CD4-positive, alpha-beta T cell treated with Interleukin-15 for 1 hour (primary cell): Measurements from ENCODE around the gene HRH2.

ENCODE experiments used
- DNase-seq: peaks from one replicate; pipeline ENCODE4 v3.0.0-alpha.2; 2020

HRH2 gene

DNA sequence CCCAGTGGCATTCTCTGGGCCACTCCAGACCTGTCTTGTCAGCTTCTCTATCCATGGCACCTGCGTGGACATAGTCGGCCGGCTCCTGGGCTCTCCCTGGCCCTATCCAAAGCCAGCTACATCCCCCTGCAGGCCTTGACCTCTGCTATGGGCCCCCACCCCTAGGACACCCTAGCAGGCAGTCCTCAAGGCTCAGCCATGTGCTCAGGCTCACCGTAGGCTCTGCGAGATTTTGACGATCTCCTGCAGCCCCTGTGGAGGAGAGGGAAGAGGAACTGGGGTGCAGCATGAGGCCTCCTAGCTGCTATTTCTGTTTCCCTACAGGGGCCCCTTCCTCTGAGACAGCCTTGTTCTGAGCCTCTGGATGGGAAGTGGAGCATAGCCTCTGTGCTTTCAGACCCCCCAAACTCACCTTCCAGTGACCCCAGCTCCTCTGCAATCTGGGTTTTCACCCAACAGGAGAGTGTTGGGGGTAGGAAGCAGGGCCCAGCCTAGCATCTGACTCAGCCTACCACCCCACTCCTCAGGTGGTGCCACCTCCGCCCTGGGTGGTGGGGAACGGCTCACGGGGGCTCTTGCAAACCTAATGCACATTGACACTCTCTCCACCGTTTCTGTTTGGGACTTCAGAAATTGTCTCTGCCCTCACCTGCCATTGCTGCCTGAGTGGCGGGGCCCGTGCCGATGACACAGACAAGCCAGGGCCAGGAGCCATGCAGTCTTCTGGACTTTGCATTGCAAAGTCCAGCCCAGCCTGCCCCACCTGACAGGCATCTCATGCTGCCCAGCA lies 36.7 kb downstream of the HRH2 start:
- DNase-seq: peak; percentile 27

GRCh38 chr5:175695161-175696126 lies 37.6 kb downstream of the HRH2 start:
- no peak for DNase-seq

DNA sequence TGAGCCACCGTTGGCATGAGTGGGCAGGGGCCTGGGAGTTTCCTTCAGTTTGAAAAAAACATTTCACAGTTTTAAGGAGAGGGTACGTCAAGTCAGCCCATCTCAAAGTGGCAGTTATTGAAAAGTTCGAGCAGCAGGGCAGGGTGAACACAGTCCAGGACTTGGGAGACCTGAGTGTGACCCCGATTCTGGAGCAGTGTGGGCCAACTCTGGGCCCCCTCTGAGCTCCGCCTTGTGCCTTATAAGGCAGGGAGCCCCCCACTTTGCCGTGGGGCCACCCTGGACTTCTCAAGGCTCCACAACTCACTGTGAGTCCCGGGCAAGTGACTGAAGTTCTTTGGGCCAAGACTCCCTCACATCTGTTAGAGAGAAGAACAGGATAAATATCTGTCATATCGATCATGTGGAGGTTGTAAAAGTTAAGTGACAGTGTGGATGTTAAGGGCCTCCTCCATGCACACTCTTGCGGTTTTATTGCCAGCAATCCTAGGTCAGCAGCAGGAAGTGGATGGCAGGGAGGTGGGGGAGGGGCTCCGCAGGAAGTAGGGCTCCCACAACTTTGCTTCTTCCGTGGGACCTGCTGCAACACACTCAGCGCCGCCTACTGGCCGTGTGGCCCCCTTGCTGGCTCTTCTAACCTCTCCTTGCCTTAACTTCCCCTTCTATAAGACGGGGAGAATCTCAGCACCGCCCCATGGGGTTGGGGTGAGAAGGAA lies 38.4 kb downstream of the HRH2 start:
- DNase-seq: peak; percentile 82

GRCh38 chr5:175696855-175697198 lies 39.0 kb downstream of the HRH2 start:
- DNase-seq: no peak

DNA sequence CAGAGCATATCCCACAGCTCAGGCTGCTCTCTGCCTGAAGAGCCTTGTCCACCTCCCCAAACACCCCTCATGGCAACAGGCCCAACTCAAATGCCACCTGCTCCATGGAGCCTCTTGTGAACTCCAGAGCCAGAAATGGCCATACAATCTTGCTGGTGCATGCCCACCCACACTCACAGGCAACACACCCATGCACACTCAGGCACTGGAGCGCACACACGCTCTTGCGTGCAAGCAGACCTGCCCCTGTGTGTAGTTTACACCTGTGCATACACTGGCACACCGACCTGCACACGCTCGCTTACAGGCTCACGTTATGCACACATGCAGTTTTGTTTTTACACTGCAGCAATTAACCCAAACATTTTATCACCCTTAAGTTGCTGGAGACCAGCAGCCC lies 40.0 kb downstream of the HRH2 start:
- DNase-seq: no peak

DNA sequence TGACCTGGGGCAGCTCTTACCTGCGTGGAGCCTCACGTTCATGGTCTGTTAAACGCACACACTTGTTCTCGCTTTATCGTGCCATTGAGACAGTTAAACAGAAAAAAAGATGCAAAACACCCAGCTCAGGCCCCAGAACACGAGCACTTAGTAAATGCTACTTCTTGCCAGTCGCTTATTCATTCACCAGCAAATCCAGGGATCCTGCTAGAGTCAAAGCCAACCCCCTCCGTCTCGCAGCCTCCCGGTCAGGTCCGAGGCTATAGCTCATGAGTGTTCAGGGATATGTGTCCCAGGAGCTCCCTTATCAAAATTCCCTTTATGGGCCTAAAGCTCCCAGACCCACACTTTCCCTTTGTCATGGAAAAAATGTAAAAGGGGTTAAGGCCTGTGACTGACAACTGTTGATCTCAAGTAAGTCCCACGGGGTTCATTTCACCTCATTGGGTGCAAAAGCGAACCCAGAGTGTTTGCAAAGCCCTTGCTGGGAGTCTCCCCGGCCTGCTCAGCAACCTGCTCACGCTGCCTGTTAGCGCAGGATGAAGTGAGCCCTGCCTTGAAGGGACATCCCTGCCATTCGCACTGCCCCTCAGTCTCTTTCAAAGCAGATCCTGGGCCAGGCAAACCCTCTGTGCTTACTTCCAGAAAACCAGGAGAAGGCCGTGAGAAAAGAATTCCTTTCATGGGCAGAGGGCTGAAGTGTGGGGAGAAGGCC lies 40.7 kb downstream of the HRH2 start:
- DNase-seq: no peak

DNA sequence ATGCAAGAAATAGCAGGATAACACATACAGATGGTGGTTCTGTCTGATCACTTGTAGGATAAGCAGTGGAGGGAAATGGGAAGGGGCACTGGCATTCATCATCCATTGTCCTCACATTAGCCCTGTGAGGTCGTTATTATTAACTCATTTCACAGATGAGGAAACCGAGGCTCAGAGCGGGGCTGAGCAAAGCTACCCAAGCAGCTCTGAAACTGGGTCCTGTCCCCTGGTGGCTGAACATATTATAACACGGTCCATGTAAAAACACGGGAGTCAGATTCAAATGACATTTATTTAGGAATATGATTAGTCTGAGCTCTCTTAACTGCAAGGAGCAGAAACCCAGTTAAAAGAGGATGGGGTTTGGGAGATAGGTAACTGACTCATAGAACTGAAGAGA lies 43.1 kb downstream of the HRH2 start:
- DNase-seq: no peak

DNA sequence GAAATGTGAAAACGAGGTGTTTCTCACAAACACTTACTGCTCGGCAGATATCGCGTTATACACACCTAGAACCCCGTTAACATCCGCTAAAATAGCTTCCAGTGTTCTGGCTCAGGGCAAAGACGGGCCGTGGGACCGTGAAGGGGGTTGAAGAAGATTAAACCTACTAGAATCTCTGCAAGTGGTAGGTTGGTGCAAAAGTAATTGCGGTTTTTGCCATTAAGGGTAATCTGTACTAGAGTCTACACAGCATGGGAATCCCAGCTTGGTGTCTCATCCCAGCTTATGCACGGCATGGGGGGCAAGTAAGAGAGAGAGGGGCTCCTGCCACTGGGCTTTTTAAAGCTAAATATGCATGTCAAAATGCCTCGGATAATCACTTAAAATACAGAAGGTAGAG lies 43.9 kb downstream of the HRH2 start:
- DNase-seq: no peak

DNA sequence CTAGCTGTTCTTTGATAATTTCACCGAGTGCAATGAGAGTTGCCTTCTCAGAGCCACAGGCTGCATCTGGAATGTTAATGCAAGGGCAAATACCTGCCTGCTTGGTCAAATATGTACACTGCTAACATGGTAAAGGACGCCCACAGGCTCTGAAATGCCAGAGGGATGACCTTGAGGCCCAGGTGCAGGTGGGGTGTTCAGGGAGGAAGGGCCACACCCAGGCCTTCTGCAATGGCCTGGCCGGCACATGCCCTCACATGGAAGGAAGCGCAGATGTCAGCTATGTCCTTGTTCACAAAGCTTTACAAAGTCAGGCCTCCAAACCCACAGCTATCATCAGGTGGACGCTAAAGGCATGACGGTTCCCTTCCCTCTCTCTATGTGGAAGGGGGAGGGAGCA lies 48.6 kb downstream of the HRH2 start:
- DNase-seq: no peak

DNA sequence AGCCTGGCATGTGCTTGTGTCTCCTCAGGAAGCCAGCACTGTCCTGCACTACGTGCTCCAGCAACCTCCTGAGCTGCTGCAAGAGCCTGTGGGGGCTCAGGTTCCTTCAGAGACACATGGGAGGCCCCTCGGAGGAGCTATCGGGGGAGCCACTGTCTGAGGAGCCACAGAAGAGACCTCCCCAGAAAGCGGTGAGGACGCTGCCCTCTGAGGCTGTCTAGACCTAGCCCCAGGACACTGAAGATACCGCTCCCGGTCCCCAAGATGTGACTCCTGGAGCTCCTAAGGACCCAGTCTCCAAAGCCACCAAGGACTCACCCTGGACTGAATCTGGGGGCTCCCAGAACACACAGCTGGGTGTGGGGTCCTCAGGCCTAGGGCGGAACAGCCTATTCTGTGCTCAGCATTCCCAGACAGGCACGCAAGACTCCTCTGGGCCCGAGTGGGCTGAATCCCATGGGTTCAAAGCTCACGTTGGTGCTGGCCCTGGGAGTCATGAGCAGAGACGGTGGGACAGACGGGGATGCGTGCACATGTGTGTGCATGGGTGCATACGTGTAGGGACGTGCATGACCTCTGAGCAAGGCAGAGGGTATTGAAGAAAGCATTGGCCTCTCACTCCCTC lies 50.0 kb downstream of the HRH2 start:
- DNase-seq: no peak

DNA sequence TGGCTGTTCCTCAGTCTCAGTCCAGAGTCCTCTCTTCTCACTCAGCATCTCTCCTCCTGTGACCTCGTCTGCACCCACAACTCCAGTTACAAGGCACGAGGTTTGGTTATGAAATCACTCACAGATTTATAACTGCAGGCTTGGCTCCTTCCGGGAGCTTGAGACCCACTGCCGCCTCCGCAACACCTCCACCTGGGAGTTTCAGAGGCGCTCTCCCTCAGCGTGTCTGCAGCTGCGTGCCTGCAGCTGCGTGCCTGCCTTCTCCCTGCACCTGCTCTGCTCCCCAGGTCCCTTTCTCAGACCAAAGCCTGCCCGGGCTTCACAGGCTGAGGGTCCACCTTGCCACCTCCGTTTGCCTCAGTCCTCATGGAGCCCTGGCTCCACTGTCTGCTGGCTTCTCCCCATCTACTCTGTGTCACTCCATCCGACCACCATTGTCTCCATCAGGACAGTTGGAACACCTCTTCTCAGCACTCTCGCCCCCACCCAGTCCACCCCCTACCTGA lies 51.5 kb downstream of the HRH2 start:
- no peak for DNase-seq

DNA sequence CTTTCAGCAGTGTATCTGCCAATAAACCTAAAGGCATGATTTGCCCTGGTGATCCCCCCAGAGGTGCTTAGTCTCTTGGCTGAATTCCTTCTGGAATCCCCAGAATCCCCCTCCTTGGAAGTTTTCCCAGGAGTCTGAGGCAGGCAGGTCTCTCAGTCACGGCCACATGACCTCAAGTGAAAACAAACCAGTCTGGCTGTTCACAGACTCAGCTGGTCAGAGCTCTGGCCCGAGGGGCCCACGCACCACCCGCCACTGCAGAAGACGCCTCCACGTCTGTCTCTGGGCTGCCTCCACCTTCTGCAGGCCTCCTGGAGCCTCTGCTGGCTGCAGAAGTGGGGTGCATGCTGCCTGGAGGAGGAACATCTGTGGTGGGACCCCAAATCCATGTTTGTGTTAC lies 52.5 kb downstream of the HRH2 start:
- DNase-seq: no peak

GRCh38 chr5:175711031-175711430 lies 53.2 kb downstream of the HRH2 start:
- no peak for DNase-seq

GRCh38 chr5:175711472-175712312 lies 53.8 kb downstream of the HRH2 start:
- no peak for DNase-seq

DNA sequence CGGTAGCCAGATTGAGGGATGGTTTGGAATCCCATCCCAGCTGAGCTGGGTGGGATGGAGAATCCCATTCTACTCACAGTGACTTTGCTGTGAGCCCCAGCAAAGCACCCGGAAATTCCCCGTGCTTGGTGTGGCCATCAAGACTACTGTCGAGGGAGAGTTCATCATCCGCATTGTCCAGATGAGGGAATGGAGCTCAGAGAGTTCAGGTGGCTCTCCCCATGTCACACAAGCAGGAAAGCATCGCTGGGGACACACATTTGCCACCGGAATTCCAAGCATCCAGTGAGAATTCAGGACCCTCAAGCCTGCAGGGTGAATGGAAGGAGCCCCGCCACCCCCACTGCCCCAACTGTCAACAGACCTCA lies 54.4 kb downstream of the HRH2 start:
- no peak for DNase-seq

GRCh38 chr5:175712681-175713085 lies 54.8 kb downstream of the HRH2 start:
- no peak for DNase-seq

DNA sequence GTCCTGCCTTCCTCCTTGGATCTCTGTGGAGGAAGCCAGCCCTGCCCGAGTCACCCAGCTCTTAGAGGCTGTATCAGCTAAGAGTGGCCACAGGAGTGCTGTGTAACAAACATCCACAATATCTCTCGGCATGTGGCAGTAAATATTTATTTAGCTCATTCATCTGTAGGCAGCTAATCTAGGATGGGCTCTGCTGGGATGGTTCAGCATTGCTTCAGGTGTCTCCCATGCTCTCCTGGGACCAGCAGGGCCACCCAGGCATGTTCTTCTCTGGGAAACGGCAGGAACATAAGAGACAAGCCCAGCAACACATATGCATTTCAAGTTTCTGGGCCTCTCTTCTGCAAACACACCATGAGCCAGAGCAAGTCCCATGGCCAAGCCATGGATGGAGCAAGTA lies 56.1 kb downstream of the HRH2 start:
- no peak for DNase-seq

DNA sequence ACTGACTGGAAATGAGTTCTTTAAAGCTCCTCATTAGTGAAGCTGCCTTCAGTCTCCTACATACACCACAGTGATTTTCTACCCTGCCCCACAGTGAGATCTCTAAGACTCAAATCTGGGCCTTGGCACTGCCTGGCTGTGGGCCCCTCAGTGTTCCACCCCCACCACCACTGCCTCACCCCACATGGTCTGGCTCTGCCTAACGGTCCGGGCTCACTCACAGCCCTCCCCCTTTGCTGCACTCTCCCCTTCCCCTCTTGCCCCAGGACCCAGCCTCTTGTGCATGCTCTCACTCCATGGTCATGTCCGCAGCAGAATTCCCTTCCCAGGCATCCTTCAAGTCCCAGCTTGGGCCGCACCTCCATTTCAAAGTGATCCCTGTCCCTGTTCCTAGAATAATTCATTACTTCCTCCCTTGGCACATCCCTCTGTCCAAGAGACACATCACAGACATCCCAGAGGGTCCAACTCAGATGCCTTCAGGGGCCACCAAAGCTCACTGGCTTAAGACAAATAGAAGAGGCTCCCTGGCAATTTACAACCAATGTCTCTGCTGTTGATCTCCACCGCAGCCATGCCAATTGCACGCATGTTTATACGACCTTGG lies 56.7 kb downstream of the HRH2 start:
- no peak for DNase-seq

GRCh38 chr5:175715627-175716522 lies 58.0 kb downstream of the HRH2 start:
- no peak for DNase-seq

GRCh38 chr5:175717837-175718236 lies 60.0 kb downstream of the HRH2 start:
- no peak for DNase-seq
